ENCODE data around the gene ERCC6.
A peak's percentile ranks its signal among the peaks of the same experiment; 100 is the strongest.

The ERCC6 gene

DNA sequence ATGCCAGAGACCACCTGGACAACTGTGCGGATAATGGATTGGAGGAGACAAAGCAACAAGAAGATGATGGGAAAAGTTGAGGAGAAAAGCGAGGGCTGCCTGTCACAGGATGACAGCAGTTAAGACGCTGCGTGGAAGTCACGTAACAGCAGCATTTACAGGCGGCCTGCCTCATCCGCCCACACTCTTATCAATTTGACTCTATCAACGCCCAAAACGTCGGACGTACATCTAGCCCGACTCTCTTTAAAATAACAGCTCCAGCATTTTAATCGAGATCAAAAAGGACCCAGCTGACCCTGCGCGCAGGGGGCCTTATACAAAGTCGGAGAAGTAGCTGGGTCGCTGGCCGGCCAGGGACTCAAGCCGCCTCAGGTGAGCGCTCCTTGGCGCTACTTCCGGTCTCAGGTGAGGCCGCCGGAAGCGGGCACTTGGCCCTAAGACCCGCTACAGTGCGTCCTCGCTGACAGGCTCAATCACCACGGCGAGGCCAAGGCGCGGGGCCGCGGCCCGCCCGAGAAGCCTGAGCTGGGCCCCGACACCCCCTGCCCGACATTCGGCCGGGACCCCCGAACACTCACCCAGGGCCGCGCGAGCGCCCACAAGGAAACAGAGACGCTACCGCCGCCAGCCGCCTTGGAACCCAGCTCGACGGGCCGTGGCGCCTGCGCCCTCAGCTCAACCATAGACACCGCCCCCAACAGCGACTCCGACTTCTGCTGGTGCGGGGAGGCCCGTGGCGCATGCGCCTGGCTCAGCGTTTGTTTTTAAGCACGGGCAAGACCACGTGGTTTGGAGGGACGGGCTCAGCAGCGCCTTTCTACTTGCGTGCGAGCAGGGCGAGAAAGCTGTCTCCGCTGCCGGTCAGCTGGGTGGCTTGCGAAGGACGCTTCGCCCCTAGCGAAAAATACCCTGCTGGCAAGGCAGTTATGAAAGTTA is at the start of gene ERCC6:
Gene ERCC6 (minus strand): TSS at position 741 of the 939 bp plus-strand sequence.
- peak; percentile 97 for DNase-seq

DNA sequence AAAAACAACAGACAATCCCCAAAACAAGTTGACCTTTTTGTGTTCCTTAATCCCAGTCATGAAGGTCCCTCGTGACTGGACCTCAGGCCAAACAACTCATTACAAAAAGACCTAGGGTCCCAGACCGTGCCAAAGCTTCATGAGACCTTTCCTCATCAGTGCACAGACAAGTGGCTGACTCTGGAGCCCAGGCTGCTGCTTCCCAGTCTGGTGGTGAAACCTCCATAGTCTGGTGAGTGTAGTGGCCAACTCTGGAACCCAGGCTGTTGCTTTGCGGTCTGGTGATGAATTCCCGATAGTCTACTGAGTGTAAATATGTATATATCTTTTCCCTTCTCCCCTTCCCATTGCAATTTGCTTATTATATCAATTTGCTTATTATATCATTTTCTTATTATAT is 49.1 kb upstream of the ERCC6 start:
- DNase-seq, result no peak

DNA sequence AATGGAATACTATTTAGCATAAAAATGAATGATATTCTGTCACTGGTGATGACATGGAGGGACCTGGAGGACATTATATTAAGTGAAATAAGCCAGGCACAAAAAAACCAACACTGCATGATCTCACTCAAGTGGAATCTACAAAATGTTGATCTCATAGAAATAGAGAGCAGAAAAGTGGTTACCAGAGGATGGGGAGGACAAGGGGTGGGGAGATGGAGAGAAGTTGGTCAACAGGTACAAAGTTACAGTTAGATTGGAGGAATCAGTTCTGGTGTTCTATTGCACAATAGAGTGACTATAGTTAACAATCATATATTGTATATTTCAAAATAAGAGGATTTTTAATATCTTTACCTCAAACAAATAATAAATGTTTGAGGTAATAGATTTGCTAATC is 46.5 kb upstream of the ERCC6 start:
- DNase-seq, result no peak

DNA sequence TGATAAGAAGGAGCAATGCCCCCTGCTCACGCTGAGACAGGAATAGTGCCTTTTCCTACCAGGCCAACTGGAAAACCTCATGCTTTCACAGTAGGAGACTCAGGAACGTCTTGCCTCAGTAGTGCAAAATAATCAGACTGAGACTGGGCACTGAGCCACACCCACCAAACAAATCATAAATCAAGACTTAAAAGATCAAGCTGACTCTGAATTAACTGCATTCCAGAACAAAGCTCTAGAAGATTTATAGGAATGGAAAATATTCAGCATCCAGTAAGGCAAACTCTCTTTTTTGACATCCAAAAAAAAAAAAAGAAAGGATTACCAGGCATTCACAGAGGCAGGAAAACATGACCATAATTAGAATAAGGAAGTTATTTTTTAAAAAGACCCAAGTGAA is 40.7 kb upstream of the ERCC6 start:
- no peak for DNase-seq

DNA sequence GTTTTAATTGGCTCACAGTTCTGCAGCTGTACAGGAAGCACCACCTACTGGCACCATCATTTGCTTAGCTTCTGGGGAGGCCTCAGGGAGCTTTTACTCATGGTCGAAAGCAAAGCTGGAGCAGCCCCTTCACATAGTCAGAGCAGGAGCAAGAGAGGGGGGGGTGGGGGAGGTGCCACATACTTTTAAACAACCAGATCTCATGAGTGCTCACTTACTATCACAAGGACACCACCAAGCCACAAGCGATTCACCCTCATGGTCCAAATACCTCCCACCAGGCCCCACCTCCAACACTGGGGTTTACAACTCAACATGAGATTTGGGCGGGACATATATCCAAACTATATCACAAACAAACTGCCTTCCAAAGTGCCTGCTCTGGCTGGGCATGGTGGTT is 39.5 kb upstream of the ERCC6 start:
- DNase-seq, result no peak

DNA sequence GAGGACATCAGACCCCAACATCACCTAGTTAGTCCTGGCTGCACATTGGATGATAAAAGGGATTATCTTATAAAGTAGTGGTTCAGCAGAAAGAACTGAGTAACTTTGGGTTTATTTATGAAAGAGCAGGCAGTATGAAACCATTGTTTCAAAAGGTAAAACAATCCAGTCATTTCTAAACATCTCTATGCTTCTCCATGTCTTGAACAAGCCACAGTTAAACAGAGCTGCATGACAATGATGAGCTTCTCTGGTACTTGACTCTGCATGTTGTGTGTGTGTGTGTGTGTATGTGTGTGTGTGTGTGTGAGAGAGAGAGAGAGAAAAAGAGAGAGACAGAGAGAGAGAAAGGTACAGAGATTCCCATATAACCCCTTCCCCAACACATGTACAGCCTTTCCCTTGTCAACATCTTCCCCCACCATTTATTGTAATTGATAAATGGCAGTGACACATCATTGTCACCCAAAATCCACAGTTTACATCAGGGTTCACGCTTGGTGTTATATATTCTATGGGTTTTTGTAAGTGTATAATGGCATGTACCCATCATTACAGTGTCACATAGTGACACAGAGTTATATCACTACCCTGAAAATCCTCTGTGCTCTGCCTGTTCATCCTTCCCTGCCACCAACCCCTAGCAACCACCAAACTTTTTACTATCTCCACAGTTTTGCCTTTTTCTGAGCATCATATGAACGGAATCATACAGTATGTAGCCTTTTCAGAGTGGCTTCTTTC is 38.4 kb upstream of the ERCC6 start:
- no peak for DNase-seq

DNA sequence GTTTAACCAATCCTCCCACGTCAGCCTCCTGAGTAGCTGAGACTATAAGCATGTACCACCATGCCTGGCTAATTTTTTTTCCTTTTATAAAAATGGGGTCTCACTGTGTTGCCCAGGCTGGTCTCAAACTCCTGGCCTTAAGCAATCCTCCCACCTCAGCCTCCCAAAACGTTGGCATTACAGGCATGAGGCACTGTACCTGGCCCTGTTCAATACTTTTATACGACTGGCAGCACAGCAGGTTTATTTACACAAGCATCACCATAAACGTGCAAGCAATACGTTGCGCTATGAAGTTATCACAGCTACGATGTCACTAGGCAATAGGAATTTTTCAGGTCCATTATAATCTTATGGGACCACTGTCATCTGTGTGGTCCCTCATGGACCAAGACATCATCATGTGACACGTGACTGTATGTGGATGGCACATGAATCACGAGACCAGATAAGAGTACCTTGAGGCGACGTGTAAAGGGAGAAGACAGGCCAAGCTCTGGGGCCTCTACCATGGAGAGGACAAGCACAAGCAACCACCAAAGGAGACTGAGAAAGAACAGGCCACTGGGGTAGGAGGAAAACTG is 36.7 kb upstream of the ERCC6 start:
- DNase-seq, result no peak

DNA sequence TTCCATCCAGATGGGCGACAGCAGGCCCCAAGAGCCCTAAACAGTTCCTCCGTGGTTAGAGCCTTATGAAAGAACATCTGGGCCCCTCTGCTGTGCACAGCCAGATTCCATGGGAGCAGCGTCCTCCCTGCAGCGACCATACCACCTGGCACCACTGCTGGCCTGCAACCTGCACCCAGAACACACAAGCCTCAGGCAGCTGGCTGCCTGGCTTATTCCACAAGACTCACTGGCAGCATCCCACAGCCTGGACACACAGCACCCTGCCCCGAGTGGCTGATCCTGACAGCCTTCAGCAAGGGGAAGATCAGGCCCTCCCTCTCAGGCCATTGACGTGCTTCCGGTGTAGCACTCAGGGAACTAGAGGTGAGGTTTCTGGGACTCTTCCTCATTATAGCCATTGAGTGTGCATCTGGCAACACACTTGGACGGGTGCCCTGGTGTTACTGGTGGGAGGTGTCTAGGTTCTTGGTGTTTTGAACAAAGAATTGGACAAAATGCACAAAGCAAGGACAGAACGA is 33.7 kb upstream of the ERCC6 start:
- DNase-seq, result no peak

DNA sequence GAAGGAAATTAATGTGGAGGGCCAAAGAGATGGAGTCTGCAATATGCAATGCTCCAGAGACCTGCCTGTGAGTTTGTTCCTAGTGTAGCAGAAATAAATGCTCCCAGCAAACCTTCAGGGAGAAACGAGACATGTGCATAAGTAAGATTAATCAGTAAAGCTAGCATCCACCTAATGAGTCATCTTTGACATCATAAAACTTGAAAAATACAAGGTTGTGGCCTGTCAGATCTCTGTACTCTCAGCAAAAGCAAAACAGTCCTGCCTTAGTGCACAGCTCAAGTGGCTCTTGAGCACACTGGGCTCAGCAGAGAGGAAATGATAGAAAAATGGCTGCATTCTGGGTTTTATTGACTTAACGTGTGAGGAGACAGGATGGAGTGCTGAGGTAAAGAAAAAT is 32.5 kb upstream of the ERCC6 start:
- no peak for DNase-seq

DNA sequence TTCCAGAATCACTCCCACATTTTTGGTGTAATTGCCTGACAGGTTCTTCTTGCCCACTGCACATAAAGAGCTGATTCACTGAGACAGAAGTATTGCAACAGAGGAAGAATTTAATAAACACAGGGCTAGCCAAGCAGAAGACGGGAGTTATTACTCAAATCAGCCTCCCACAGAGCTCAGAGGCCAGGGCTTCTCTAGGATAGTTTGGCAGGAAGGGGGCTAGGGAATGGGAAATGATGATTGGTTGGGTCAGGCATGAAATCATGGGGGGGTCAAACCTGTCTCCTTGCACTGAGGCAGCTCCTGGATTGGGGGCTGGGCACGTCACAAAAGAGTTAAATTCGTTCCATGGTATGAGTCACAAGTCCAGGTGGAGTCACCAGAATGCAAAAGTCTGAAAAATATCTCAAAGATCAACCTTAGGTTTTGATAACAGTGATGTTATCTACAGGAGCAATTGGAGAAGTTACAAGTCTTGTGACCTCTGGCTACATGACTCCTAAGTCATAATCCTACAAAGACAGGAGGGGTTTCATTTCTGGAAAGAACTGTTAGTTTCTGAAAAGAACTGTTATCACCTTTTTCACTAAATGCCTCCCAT is 30.2 kb upstream of the ERCC6 start:
- DNase-seq, result no peak

DNA sequence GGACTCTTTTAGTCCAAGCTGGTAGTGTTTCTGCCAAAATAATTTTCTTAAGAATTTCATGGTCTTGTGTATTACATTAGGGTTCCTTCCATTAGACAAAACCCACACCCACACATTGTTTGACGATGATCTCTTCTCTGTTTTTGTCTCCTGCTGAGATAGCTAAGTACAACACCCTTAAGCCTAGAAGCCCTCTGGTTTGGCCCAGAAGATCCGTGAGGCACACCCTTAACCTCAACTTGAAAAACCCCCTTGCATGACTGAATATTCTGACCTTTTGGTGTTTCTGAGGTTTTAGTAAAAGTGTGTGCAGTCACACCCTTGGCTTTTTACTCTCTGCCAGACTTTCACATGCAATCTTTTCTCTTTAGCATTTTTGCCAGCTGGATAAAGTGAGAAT is 29.3 kb upstream of the ERCC6 start:
- DNase-seq, result no peak

DNA sequence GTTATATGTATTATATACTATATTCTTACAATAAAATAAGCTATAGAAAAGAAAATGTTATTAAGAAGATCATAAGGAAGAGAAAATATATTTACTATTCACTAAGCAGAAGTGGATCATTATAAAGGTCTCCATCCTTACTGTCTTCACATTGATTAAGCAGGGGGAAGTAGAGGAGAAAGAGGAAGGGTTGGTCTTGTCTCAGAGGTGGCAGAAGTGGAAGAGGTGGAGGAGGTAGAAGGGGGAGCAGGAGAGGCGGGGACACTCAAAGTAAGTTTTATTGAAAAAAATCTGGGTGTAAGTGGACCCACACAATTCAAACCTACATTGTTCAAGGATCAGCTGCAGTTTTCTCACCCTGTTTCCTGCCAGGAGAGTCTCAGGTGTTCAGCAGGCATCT is 28.9 kb upstream of the ERCC6 start:
- DNase-seq, result no peak

DNA sequence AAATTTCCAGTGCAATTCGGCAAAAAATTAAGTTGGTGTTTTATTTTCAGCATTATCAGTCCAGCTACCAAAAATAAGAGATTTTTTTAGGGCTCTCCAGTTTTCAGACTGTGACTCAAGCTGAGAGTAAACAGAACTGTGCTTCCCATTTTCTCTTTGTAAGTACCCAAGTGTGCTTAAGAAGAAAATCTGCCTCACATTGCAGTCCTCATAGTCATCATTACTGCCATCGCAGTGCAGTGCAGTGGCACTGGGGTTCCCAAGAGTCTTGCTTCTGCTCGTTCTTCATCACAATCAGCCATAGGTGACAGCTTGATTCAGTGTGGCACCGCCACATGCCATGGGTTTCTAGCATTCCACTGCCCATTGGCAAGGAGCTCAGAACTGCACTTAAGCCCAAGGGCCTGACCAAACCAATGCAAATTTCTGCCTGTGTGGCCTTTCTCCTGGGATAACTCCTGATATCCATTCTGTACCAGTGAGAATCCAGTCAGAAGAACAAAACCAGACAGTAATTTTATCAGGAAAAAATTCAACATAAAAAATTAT is 25.6 kb upstream of the ERCC6 start:
- DNase-seq, result no peak

DNA sequence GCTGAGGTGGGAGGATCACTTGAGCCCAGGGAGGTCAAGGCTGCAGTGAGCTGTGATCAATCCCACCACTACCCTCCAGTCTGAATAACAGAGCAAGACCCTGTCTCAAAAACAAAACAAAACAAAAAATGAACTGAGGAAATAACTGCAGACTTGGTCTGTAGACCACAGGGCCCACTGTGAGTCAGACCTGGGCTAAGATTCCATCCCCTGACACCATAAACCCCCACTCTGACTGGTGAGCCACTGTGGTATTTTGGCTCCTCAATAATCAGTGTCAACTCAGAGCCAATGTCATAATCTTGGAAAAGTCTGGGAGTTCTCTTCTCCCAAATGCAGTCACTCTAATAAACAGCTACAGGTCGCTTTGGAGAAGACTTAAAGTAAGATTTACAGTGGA is 24.0 kb upstream of the ERCC6 start:
- DNase-seq, result no peak

DNA sequence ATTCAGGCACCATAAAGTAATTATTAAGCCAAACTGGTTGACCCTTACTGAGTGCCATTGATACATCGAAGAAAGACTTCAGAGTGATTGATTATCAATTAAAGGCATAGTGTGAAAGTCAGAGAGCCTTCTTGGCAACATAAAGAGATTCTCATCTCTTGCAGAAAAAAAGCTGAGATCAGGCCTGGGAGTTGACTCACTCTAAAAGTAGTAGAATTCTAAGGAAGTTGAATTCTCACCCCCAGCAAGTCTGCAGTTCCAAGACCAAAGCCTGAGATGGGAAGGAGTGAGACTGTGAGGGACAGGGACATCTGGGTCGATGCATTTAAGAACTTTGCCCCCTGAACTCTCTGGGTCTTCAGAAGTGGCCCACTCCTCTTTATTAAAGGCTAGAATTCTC is 21.6 kb upstream of the ERCC6 start:
- no peak for DNase-seq

DNA sequence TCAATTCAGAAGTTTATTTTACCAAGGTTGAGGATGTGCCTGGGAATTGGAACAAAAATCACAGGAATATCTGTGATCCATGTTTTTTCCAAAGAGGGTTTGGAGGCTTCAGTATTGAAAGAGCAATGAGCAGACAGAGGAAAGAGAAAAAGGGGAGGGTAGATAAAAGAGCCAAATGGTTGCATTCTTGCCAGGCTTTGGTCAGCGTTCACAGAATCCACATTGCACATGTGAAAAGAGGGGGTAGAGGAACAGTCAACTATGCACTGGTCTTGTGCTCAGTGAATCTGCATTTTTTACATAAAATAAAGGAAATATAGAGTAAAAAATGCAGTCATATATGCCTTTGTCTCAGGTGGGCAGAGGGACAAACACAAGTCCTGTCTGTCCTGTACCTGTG is 20.6 kb upstream of the ERCC6 start:
- no peak for DNase-seq

DNA sequence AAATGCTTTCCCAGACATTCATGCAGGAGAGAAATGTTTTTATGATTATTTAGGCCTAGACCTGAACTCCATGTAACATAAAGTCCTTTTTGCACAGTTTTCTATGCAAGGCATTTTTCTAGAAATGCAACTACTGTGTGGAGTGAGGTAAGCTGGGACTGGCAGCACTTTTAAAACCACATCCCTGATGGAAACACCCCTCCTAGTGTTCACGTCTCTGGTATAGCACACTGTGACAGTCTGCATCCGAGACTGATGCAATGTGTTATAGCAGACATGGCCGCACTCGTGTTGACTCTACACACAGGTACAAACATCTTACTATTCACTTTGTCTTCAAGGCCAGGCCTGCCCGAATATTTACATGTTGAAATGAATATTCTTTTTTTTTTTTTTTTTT is 19.3 kb upstream of the ERCC6 start:
- no peak for DNase-seq

DNA sequence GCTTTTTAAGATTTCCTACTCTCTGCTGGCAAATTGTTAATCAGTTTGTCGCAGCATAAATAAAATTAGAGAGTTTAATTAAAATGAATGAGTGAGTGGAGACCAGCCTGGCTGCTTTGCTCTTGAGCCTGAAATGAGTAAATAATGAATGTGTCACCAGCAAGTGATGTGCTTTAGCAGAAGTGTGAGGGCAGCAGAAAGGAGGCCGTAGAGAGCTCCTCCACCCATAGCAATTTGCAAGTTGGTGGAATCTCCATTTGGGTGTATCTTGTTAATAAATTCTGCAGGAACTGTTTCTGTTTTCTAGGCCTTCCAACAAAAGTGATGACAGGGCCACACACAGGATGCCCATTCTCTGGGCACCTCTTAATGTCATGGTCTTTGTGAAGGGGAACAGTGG is 18.8 kb upstream of the ERCC6 start:
- no peak for DNase-seq

DNA sequence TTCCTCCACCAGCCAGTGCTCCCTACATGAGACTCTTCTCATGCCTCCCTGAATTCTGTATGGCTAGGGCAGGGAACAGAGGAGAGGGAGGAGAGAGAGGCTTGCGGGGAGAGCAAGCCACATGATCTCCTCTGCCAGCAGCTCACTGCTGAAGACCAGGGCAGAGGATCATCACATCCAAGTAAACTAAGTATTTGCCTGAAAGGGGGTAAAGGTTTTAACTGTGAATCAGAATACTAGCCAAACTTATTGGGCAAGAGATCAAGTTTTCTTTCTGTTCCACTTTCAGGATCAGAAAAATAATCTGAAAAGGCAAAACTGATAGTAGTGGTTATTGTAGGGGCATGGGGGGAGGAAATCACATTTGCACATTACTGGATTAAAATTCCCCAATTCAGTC is 17.8 kb upstream of the ERCC6 start:
- DNase-seq, result no peak

DNA sequence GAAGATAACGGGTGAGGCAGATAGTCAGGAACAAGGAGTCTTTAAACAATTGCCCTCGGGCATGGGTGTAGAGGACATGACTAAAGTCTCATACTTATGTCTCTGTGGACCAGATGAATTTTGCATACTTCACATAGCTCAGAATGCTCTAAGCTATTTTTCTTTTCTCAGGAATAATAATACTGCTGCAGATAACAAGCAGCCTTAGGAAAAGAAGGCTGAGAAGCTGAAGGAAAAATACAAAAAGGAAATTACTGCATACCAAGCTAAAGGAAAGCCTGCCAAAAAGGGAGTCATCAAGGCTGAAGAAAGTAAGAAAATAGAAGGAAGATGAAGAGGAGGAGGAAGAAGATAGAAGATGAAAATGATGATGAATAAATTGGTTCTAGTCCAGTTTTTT is 13.4 kb upstream of the ERCC6 start:
- DNase-seq, result no peak

DNA sequence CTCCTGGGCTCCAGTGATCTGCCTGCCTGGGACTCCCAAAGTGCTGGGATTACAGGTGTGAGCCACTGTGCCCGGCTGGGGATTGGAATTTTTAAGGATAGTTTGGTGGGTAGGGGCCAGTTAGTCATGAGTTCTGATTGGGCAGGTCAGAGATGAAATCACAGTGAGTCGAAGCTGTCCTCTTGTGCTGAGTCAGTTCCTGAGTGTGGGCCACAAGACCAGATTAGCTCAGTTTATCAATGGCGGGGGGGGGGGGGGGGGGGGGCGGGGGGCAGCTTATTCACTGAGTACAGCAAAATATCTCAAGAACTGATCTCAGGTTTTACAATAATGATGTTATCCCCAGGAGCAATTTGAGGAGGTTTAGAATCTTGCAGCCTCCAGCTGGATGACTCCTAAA is 11.6 kb upstream of the ERCC6 start:
- no peak for DNase-seq

DNA sequence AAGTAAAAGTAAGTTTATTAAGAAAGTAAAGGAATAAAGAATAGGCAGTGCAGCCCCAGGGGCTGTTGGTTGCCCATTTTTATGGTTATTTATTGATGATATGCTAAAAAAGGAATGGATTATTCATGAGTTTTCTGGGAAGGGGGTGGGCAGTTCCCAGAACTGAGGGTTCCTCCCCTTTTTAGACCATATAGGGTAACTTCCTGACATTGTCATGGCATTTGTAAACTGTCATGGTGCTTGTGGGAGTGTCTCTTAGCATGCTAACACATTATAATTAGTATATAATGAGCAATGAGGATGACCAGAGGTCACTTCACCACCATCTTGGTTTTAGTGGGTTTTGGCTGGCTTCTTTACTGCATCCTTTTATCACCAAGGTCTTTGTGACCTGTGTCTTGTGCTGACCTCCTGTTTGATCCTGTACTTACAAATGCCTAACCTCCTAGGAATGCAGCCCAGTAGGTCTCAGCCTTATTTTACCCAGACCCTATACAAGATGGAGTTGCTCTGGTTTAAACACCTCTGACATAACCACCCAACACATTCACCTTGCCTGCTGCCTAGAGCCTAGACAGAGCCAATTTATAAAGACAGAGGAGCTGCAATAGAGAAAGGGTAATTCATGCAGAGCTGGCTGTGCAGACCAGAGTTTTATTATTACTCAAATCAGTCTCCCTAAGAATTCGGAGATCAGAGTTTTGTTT is 10.9 kb upstream of the ERCC6 start:
- DNase-seq, result no peak
